CD4-positive, alpha-beta T cell treated with Interleukin-17A for 1 hour (primary cell): ENCODE data around the gene NEK7.

ENCODE experiments used
- DNase-seq: peaks from one replicate; pipeline ENCODE4 v3.0.0-alpha.2; 2020

Gene NEK7

GRCh38 chr1:198264282-198264681, 107.5 kb downstream of the NEK7 start:
- DNase-seq, result no peak

GRCh38 chr1:198265073-198265661, 108.4 kb downstream of the NEK7 start:
- no peak for DNase-seq

DNA sequence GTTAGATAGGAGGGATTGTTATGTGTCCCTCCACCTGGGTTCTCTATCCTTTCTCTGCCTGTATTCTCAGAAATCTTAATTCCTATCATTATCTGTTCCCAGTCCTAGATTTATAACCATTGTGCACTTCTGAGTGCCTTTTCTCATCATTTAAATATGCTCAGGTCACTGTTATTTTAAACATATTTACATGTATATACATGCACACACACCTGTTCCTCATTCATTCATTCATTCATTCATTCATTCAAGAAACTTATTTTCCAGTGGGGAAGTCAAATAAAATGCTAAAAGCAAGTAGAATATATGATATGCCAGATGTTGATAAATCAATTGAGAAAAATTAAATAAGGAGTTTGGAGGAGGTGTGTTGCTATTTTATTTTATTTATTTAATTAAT, 110.3 kb downstream of the NEK7 start:
- DNase-seq, result no peak

DNA sequence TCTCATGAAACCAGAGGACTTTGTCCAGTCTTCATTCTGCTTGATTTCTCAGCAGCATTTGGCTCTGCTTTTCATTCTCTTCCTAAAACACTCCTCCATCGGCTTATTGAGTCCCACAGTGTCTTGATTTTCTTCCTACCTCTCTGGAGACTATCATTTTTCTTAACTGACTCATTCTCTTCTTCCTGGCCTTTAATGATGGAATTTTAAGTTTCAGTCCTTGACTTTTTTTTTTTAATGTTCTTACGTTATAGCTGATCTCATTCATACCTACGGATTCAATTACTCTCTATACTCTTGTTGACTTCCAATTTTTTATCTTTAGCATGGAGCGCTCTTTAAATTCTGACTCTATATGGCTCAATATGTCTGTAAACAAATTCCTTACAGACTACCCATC, 111.1 kb downstream of the NEK7 start:
- DNase-seq, result no peak

- no peak for DNase-seq
Measured at GRCh38 chr1:198268784-198269645, 112.2 kb downstream of the NEK7 start.

DNA sequence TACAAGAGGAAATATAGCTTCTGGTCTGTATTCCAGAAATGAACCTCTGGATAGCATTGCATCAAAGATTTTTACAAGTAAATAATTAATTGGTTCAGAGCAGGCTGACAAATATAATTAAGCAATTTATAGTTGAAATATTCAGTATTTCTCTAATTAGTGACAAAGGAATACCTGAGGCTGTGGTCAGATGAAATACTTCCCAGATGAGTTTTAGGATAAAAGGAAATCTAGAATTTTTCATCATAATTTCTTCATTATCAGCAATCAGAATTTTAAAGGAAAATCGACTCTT, 112.8 kb downstream of the NEK7 start:
- no peak for DNase-seq

GRCh38 chr1:198270273-198270828, 113.6 kb downstream of the NEK7 start:
- DNase-seq, result no peak

- DNase-seq, result no peak
Measured at GRCh38 chr1:198271467-198271866, 114.7 kb downstream of the NEK7 start.

GRCh38 chr1:198272492-198272891, 115.7 kb downstream of the NEK7 start:
- no peak for DNase-seq

- no peak for DNase-seq
Measured at GRCh38 chr1:198273748-198274295, 117.0 kb downstream of the NEK7 start.

GRCh38 chr1:198275597-198275996, 118.8 kb downstream of the NEK7 start:
- DNase-seq, result no peak

DNA sequence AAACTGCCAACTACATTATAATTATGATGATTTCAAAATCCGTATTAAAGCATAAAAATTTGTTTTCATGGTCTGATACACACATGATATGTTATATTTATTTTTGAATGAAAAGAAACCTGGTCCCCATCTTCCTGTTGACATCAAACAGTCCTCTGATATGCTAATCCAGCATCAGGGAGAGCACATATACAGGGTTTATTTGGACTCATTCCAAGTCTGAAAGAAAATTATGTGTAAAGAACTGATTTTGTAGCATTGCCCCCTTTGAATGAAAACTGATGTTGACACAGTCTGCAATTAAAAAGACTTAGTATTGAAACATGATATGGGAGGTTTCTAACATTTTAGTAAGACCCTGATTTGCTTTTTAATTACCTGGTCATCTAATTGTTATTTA, 119.4 kb downstream of the NEK7 start:
- DNase-seq, result no peak

DNA sequence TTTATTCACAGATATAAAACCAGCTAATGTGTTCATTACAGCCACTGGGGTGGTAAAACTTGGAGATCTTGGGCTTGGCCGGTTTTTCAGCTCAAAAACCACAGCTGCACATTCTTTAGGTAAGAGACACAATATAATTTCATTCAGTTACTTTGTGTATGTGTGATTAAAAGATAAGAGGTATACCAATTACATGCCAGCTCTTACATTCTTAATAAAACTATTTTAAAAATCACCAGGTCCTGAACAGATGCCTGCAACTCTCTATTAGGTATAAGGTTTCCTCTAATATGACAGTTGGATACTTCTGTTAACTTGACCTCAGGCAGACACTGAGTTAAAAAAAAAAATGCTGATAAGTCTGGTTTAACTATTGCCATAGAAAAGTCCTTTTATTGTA, 122.1 kb downstream of the NEK7 start:
- no peak for DNase-seq

DNA sequence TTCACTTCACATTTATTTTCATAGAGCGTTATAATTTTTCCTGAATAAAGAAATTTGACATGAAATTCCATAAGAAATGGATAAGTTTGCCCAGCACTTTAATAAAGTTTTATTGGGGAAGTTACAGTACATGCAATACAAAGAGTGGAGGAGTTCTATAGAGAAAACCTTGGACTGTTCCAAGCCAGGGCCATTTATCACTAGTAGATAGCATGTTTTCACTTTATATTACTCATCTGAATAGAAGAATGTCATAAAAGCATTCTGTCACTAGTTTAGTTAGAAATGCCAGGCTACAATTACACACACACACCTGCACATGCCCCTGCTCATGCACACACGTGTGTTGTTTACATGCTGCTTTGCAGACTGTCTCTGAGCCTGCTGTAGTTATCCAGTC, 123.3 kb downstream of the NEK7 start:
- no peak for DNase-seq

GRCh38 chr1:198281911-198282310, 125.1 kb downstream of the NEK7 start:
- no peak for DNase-seq

DNA sequence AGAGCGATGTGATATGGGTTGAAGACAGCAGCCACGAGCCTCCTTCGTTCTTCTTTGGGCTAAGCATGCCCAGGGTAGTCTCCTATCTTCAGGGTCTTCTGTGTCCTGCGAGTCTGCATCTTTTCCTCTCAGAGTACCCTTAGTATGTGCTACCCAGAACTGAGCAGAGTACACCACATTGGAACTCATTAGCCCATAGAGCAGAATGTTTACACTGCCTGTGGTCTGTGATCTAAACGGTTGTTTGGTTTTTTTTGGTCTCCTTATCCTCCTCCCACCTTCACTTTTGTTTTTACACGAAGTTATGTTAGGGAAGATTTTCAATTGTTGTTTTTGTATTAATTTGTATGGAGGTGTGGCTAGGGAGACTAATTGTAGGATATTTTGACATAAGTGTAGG, 126.4 kb downstream of the NEK7 start:
- DNase-seq, result no peak

DNA sequence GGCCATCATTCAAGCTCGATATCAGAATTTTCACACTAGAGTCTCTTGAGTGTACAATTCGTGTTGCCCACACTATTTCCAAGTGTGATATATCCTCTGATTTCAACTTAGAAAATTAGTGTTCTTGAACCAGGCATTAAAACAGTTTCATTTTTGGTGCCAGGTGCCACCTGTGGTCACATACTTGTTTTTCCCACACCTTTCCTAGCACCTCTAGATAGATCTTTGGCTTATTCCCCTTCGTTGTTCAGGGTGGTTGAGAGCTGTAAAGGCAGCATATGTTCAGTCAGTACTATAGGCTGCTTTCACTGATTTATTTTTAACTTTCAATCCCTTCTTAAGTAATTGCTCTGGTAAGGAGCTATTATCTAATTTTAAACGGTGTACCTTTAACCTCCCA, 131.1 kb downstream of the NEK7 start:
- no peak for DNase-seq

DNA sequence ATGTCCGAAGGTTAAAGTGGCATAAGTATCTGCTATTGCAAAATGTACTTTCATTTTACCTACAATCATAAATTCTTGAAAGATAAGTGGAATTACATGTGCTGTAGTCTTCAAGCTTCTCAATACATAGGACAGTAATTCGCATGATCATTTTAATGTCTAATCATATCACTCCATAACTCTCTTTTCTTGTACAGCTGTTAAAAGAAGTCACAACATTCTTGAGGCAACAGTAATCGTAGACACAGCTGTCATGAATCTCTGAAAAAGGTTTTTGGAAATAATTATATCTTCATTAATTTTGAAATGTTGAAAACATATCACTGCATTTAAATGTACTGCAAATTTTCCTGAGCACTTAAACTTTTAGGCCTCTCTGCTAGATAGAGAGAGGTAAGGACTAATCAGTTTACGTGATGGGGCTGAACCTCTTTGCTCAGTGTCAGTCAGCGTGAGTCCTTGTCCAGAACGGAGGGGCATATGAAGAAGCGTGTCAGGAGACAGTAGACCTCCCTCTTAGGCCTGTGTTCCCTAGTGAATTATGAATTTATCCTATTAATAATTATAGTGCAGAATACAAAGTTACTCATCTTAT, 133.4 kb downstream of the NEK7 start:
- DNase-seq, result no peak

GRCh38 chr1:198291036-198291435, 134.2 kb downstream of the NEK7 start:
- no peak for DNase-seq

DNA sequence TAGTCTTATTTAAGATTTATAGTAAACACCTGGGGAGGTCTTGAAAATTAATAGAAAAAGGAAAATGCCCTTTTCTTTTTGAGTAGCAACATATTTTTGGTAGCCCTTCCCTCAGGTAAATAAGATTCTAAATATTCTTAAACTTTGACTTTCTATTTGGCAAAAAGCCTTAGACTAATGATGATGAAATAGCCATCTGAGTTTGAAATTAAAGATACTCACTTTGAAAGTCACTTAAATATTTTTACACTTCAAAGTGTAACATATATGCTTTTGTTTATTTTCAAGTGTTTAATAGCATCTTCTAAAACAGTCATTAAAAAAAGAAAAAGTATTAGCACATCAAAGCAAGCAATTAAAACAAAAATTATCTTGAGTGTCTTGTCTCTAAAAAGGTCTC, 135.1 kb downstream of the NEK7 start:
- DNase-seq, result no peak

- no peak for DNase-seq
Measured at GRCh38 chr1:198295225-198295624, 138.4 kb downstream of the NEK7 start.

GRCh38 chr1:198295971-198296370, 139.2 kb downstream of the NEK7 start:
- no peak for DNase-seq

- no peak for DNase-seq
Measured at GRCh38 chr1:198297281-198297680, 140.5 kb downstream of the NEK7 start.

GRCh38 chr1:198298640-198299039, 141.8 kb downstream of the NEK7 start:
- DNase-seq, result no peak
